ENCODE measurements around the gene CDADC1.

DNA sequence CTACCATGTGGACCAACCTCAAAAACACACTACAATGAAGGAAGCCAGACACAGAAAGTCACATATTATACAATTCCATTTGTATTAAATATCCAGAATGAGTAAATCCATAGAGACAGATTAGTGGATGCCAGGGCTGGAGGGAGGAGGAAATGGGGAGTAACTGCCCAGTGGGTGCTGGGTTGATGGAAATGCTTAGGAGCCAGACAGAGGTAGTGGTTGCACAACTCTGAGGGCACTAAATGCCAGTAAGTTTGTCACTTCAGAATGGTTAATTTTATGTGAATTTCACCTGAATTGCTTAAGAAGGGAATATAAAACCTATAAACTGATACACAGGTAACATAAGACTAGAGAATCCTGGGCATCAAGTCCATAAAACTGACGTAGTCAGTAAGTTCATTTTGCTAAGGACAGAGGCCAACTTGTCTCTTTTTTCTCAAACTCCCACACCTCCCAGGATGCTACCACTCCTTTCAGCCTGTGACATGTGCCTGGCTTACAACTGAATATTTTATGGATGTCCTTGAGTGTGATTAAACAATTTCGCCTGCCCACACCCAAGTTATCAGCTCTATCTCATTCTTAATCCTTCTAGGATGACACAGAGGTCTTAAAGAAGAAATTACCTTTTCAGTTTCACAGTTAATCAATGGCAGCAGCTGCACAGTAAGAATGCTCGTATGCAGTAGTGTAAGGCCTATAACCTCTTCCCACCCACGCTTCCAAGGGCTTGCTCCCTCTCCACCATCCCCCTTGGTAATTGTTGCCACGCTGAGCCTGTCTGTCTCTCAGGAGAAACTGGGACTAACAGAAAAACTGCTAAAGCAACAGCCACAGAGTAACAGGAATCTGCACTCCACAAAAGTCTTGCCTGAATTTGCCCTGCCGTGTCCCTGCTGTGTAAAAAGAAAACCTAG lies 33.5 kb upstream of the CDADC1 start:
- TF ChIP-seq, protein P1, sequence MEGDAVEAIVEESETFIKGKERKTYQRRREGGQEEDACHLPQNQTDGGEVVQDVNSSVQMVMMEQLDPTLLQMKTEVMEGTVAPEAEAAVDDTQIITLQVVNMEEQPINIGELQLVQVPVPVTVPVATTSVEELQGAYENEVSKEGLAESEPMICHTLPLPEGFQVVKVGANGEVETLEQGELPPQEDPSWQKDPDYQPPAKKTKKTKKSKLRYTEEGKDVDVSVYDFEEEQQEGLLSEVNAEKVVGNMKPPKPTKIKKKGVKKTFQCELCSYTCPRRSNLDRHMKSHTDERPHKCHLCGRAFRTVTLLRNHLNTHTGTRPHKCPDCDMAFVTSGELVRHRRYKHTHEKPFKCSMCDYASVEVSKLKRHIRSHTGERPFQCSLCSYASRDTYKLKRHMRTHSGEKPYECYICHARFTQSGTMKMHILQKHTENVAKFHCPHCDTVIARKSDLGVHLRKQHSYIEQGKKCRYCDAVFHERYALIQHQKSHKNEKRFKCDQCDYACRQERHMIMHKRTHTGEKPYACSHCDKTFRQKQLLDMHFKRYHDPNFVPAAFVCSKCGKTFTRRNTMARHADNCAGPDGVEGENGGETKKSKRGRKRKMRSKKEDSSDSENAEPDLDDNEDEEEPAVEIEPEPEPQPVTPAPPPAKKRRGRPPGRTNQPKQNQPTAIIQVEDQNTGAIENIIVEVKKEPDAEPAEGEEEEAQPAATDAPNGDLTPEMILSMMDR (IDR thresholded peaks at IDR 0.05): no peak
- TF ChIP-seq ZFX (IDR thresholded peaks at IDR 0.05; ENCODE audit: borderline replicate concordance): no peak
